Endothelial cell of umbilical vein (primary cell): ENCODE measurements around the gene CNRIP1.

ENCODE experiments used
- CTCF ChIP-seq, 2 donors: IDR thresholded peaks; 1 replicate in 1 of 2; 2 replicates in 1 of 2; pipeline ENCODE4 v1.5.1; 2011; ENCODE audit warnings: low read length in 2 of 2, mild to moderate bottlenecking in 2 of 2, moderate library complexity in 2 of 2, control low read depth in 1 of 2, inconsistent platforms in 1 of 2, low read depth in 1 of 2; ENCODE audit not compliant: insufficient read depth in 1 of 2; ENCODE audit errors: extremely low read depth in 1 of 2
- POLR2AphosphoS5 ChIP-seq: IDR thresholded peaks from 2 replicates; pipeline ENCODE4 v1.6.1; 2012; ENCODE audit warnings: low read depth, mild to moderate bottlenecking, control low read depth, low read length, moderate library complexity; ENCODE audit not compliant: insufficient read depth

GRCh38 chr2:68248361-68248760 lies 71.4 kb downstream of the CNRIP1 start:
- no peak for TF ChIP-seq CTCF (IDR thresholded peaks at IDR 0.05; ENCODE audit: extremely low read depth in 1 of 2, insufficient read depth in 1 of 2, low read depth in 1 of 2, low read length in 2 of 2)
- no peak for TF ChIP-seq POLR2AphosphoS5
